ENCODE measurements around the gene SMPD3.

DNA sequence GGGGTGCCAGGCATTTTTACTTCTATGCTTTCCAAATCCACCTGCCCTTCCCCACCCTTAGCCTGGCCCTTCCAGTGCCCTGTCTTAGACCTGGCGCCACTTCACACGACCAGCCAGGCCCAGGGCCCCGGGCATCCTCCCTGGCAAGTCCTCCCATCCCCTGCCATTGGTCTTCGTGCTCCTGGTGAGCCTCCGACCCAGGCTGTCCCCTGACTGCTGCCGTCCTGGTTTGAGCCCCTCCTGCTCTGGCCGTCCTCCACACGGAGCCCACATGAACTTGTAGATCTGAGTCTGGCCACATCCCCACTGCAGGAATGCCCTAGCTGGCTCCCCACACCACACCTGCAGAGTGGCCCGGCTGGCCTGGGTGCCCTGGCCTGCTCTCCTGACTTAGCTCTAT, 93.5 kb downstream of the SMPD3 start:
- TF ChIP-seq CTCF (conservative IDR thresholded peaks at IDR 0.05; ENCODE audit: low read length) (no peak), EZH2phosphoT487 (IDR thresholded peaks at IDR 0.05; ENCODE audit: borderline replicate concordance) (no peak)

Data from Loucy (cell line).